Liver (tissue), 9 donors: ENCODE measurements around the gene REST. TPM values are rescaled to one million over a fixed set of nuclear protein-coding genes. Genes with fewer than 3 reads are reported as not detected.

Source experiments
- DNase-seq: peaks from one replicate; pipeline ENCODE4 v3.0.0-alpha.2; 2017; ENCODE audit warnings: low spot score
- H3K27ac ChIP-seq, 2 donors: one replicate each; pipeline ENCODE4 v1.7.0; 2013; ENCODE audit warnings: inconsistent platforms in 2 of 2, low read length in 2 of 2, control low read depth in 1 of 2, low read depth in 1 of 2, mild to moderate bottlenecking in 1 of 2
- H3K27me3 ChIP-seq, 4 donors: one replicate each; pipeline versions ENCODE4 v1.6.1 to v1.7.0; 2013; ENCODE audit warnings: low read length in 3 of 4, inconsistent platforms in 1 of 4, mild to moderate bottlenecking in 1 of 4, moderate library complexity in 1 of 4; ENCODE audit not compliant: control insufficient read depth in 4 of 4, insufficient read depth in 4 of 4
- H3K36me3 ChIP-seq, 4 donors: one replicate each; pipeline versions ENCODE4 v1.6.1 to v1.7.0; 2013; ENCODE audit warnings: low read length in 3 of 4, mild to moderate bottlenecking in 3 of 4, low read depth in 1 of 4, moderate library complexity in 1 of 4; ENCODE audit not compliant: control insufficient read depth in 4 of 4, insufficient read depth in 3 of 4
- H3K4me1 ChIP-seq, 4 donors: one replicate each; pipeline versions ENCODE4 v1.6.1 to v1.7.0; 2013; ENCODE audit warnings: low read length in 3 of 4, mild to moderate bottlenecking in 3 of 4, moderate library complexity in 1 of 4; ENCODE audit not compliant: control insufficient read depth in 4 of 4, insufficient read depth in 4 of 4
- H3K4me3 ChIP-seq, 3 donors: one replicate each; pipeline versions ENCODE4 v1.6.1 to v1.7.0; 2013; ENCODE audit warnings: low read length in 3 of 3, control low read depth in 1 of 3, low read depth in 1 of 3, mild to moderate bottlenecking in 1 of 3
- H3K9ac ChIP-seq, 2 donors: one replicate each; pipeline ENCODE4 v1.7.0; 2013; ENCODE audit warnings: low read length in 2 of 2, mild to moderate bottlenecking in 2 of 2, moderate library complexity in 2 of 2, control low read depth in 1 of 2, low read depth in 1 of 2
- H3K9me3 ChIP-seq, 4 donors: one replicate each; pipeline versions ENCODE4 v1.6.1 to v1.7.0; 2013; ENCODE audit warnings: low read length in 3 of 4; ENCODE audit not compliant: control insufficient read depth in 4 of 4
- ATF3 ChIP-seq: IDR thresholded peaks from 2 replicates; pipeline ENCODE4 v1.6.1; 2016; ENCODE audit warnings: antibody characterized with exemption
- CTCF ChIP-seq: fragments of 150-350 bp; IDR thresholded peaks from 2 replicates; pipeline ENCODE4 v1.5.1; 2017; ENCODE audit warnings: improper control_type of control experiment, low read depth, low read length; ENCODE audit not compliant: missing input control
- EGR1 ChIP-seq, 2 donors: IDR thresholded peaks; 2 replicates each; pipeline ENCODE4 v1.6.1; 2016 to 2018; ENCODE audit warnings: antibody characterized with exemption in 2 of 2, low read depth in 2 of 2
- FOXA1 ChIP-seq: IDR thresholded peaks from 2 replicates; pipeline ENCODE4 v1.6.1; 2016; ENCODE audit warnings: antibody characterized with exemption
- FOXA2 ChIP-seq: IDR thresholded peaks from 2 replicates; pipeline ENCODE4 v1.6.1; 2016; ENCODE audit warnings: antibody characterized with exemption
- GABPA ChIP-seq, 2 donors: IDR thresholded peaks in 1 of 2; conservative IDR thresholded peaks in 1 of 2; 2 replicates each; pipeline ENCODE4 v1.6.1; 2016; ENCODE audit warnings: antibody characterized with exemption in 2 of 2, mild to moderate bottlenecking in 1 of 2, moderate library complexity in 1 of 2
- HNF4A ChIP-seq, 2 donors: conservative IDR thresholded peaks; 2 replicates each; pipeline ENCODE4 v1.6.1; 2016; ENCODE audit warnings: antibody characterized with exemption in 2 of 2, mild to moderate bottlenecking in 2 of 2
- HNF4G ChIP-seq: IDR thresholded peaks from 2 replicates; pipeline ENCODE4 v1.6.1; 2016; ENCODE audit warnings: antibody characterized with exemption
- JUND ChIP-seq, 2 donors: IDR thresholded peaks; 2 replicates each; pipeline ENCODE4 v1.6.1; 2016; ENCODE audit warnings: antibody characterized with exemption in 2 of 2
- MAX ChIP-seq: IDR thresholded peaks from 2 replicates; pipeline ENCODE4 v1.6.1; 2016; ENCODE audit warnings: antibody characterized with exemption
- NR2F2 ChIP-seq: IDR thresholded peaks from 2 replicates; pipeline ENCODE4 v1.6.1; 2016; ENCODE audit warnings: antibody characterized with exemption
- REST ChIP-seq: IDR thresholded peaks from 2 replicates; pipeline ENCODE4 v1.6.1; 2016; ENCODE audit warnings: antibody characterized with exemption, mild to moderate bottlenecking
- RXRA ChIP-seq, 2 donors: IDR thresholded peaks; 2 replicates each; pipeline ENCODE4 v1.6.1; 2017 to 2018; ENCODE audit warnings: antibody characterized with exemption in 2 of 2, mild to moderate bottlenecking in 1 of 2
- SP1 ChIP-seq: IDR thresholded peaks from 2 replicates; pipeline ENCODE4 v1.6.1; 2018; ENCODE audit warnings: antibody characterized with exemption, mild to moderate bottlenecking
- TAF1 ChIP-seq: conservative IDR thresholded peaks from 2 replicates; pipeline ENCODE4 v1.6.1; 2016; ENCODE audit warnings: antibody characterized with exemption, mild to moderate bottlenecking
- YY1 ChIP-seq: IDR thresholded peaks from 2 replicates; pipeline ENCODE4 v1.6.1; 2016; ENCODE audit warnings: antibody characterized with exemption, mild to moderate bottlenecking
- ZBTB33 ChIP-seq: IDR thresholded peaks from 2 replicates; pipeline ENCODE4 v1.6.1; 2016; ENCODE audit warnings: antibody characterized with exemption
- WGBS: extraction: QIAGEN DNeasy Blood & Tissue Kit; methylation state at CpG from one replicate; pipeline ENCODE4 v1.1.7; 2013; 5-methylcytosine and 5-hydroxymethylcytosine counted together
- polyA plus RNA-seq, 2 donors: library from polyadenylated mRNA; stranded (reverse) in 1 of 2; unstranded in 1 of 2; fragments of 200-250 nt in 1 of 2; fragments of >200 nt in 1 of 2; fragmentation: Nextera tagmentation in 1 of 2; extraction: Ambion mirVana in 1 of 2; gene quantifications; one replicate each; pipeline versions ENCODE4 v1.2.1 to v1.2.3, GENCODE V29; 2013 to 2015
- total RNA-seq, 2 donors: library from RNA; depleted of rRNA; stranded (reverse); fragments of >200 nt; gene quantifications; one replicate each; pipeline ENCODE4 v1.2.3, GENCODE V29; 2014
- donor health status: healthy.
- donor health status: healthy.
- donor health status: healthy.
- donor health status: healthy.
- donor health status: healthy.

The REST gene
- total and polyA plus RNA-seq, 4 donors, result 3.7 to 18.1 (median 12.4) TPM

GRCh38 chr4:56874166-56874565 is 33.5 kb upstream of the REST start:
- 63% methylated on average over 10 of the region's 10 CpGs for WGBS
- H3K4me1 ChIP-seq, result no peaks in the 10 kb centered on the region
- H3K27ac ChIP-seq, result no peak overlapping the region
- H3K9me3 ChIP-seq, result no peaks in the 10 kb centered on the region
- DNase-seq, result no peak
- no peaks in the 10 kb centered on the region for H3K36me3 ChIP-seq
- TF ChIP-seq JUND (IDR thresholded peaks at IDR 0.05) (no peak), SP1 (no peak), GABPA (IDR thresholded peaks at IDR 0.05 in 1 of 2, conservative IDR thresholded peaks at IDR 0.05 in 1 of 2) (no peak), REST (no peak), MAX (no peak), ATF3 (no peak), HNF4A (conservative IDR thresholded peaks at IDR 0.05) (no peak), EGR1 (IDR thresholded peaks at IDR 0.05; ENCODE audit: low read depth in 2 of 2) (no peak), ZBTB33 (no peak), FOXA1 (no peak), FOXA2 (no peak), NR2F2 (no peak), TAF1 (no peak), CTCF (no peak), RXRA (IDR thresholded peaks at IDR 0.05) (no peak)
- no peak overlapping the region for H3K9ac ChIP-seq
- H3K27me3 ChIP-seq, result no peaks in the 10 kb centered on the region
- no peak overlapping the region for H3K4me3 ChIP-seq

- no peak for TF ChIP-seq TAF1
- TF ChIP-seq YY1, result no peak
- TF ChIP-seq HNF4A (conservative IDR thresholded peaks at IDR 0.05), result no peak
- TF ChIP-seq REST, result no peak
- no peak for TF ChIP-seq HNF4G
- H3K27ac ChIP-seq, result no peak overlapping the region
- no peaks in the 10 kb centered on the region for H3K9me3 ChIP-seq
- no peak overlapping the region for H3K9ac ChIP-seq
- no peak for DNase-seq
- H3K4me1 ChIP-seq, result no peaks in the 10 kb centered on the region
- H3K4me3 ChIP-seq, result no peak overlapping the region
- H3K27me3 ChIP-seq, result no peaks in the 10 kb centered on the region
- WGBS, result 85% methylated on average over 6 of the region's 6 CpGs
- no peaks in the 10 kb centered on the region for H3K36me3 ChIP-seq
Observed at GRCh38 chr4:56874923-56875322, 32.8 kb upstream of the REST start.
